ENCODE measurements around the gene RNF31. TPM values are rescaled to one million over a fixed set of nuclear protein-coding genes. Genes with fewer than 3 reads are reported as not detected.

Gene RNF31
- total and polyA plus RNA-seq, 2 of the 13 experiments (the other 11 are each of a cell fraction or from before 2014, with no cell fraction given), result 48.2 to 86.8 TPM

DNA sequence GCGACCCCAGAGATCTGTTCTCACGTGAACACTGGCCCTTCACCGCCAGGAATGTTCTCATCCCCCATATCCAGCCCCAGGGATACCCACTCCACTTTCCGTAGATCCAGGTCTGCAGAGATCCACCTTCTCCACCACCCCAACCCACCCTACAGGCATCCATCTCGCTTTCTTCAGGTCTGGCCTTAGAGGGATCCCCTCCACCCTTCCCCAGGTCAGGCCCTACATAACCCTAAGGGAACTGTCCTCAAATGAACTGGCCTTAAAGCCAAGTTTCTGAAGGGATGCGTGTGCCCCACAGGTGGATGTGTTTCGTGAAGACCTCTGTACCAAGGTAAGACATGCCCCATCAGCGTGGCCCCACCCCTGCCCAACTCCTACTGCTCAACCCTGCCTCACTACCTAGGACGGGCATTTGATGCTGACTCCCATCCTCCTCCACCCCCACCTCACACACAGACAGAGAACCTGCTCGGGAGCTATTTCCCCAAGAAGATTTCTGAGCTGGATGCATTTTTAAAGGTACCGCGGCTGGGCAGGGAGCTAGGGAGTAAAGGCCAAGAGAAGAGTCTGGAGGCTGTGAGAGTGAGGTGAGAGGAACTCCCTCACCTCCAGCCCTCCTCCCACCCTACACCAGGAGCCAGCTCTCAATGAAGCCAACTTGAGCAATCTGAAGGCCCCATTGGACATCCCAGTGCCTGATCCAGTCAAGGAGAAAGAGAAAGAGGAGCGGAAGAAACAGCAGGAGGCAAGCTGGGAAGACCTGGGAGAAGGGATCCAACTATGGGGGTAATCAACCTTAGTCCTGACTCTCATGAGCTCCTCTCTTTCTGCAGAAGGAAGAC lies 10.4 kb upstream of the RNF31 start (continued):
- TF ChIP-seq ARNT (IDR thresholded peaks at IDR 0.05), result no peak
- TF ChIP-seq ETV5 (CRISPR knock-in tag; IDR thresholded peaks at IDR 0.05; ENCODE audit: borderline replicate concordance), result peak; percentile 7; the same call in 1 of the 2 replicates
- TF ChIP-seq TAF15 (IDR thresholded peaks at IDR 0.05; ENCODE audit: low read depth, low read length, poor library complexity, severe bottlenecking), result no peak
- no peak for TF ChIP-seq TEAD2 (CRISPR knock-in tag; IDR thresholded peaks at IDR 0.05)
- TF ChIP-seq, protein P1, sequence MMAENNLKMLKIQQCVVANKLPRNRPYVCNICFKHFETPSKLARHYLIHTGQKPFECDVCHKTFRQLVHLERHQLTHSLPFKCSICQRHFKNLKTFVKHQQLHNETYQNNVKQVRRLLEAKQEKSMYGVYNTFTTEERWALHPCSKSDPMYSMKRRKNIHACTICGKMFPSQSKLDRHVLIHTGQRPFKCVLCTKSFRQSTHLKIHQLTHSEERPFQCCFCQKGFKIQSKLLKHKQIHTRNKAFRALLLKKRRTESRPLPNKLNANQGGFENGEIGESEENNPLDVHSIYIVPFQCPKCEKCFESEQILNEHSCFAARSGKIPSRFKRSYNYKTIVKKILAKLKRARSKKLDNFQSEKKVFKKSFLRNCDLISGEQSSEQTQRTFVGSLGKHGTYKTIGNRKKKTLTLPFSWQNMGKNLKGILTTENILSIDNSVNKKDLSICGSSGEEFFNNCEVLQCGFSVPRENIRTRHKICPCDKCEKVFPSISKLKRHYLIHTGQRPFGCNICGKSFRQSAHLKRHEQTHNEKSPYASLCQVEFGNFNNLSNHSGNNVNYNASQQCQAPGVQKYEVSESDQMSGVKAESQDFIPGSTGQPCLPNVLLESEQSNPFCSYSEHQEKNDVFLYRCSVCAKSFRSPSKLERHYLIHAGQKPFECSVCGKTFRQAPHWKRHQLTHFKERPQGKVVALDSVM (CRISPR knock-in tag; IDR thresholded peaks at IDR 0.05), result no peak
- TF ChIP-seq SIN3A (IDR thresholded peaks at IDR 0.05; ENCODE audit: borderline replicate concordance, low read depth, low read length), result no peak
- no peak for TF ChIP-seq ZNF777 (CRISPR knock-in tag; IDR thresholded peaks at IDR 0.05)
- no peak for TF ChIP-seq MYNN (CRISPR knock-in tag; IDR thresholded peaks at IDR 0.05; ENCODE audit: low read depth)
- no peak; the same call in 1 of the 2 replicates for TF ChIP-seq ETV6 (CRISPR knock-in tag; conservative IDR thresholded peaks at IDR 0.05)
- TF ChIP-seq RXRA (CRISPR knock-in tag; IDR thresholded peaks at IDR 0.05), result peak; percentile 19; the same call in 1 of the 2 replicates
- peak; percentile 84 for TF ChIP-seq PAF1 (CRISPR knock-in tag; IDR thresholded peaks at IDR 0.05)
- TF ChIP-seq, protein P2, sequence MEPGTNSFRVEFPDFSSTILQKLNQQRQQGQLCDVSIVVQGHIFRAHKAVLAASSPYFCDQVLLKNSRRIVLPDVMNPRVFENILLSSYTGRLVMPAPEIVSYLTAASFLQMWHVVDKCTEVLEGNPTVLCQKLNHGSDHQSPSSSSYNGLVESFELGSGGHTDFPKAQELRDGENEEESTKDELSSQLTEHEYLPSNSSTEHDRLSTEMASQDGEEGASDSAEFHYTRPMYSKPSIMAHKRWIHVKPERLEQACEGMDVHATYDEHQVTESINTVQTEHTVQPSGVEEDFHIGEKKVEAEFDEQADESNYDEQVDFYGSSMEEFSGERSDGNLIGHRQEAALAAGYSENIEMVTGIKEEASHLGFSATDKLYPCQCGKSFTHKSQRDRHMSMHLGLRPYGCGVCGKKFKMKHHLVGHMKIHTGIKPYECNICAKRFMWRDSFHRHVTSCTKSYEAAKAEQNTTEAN (CRISPR knock-in tag; conservative IDR thresholded peaks at IDR 0.05), result no peak
- TF ChIP-seq ZNF431 (CRISPR knock-in tag; IDR thresholded peaks at IDR 0.05; ENCODE audit: borderline replicate concordance, low read depth), result no peak
- no peak for TF ChIP-seq ZNF564 (CRISPR knock-in tag; IDR thresholded peaks at IDR 0.05)
- no peak for TF ChIP-seq ZC3H4 (CRISPR knock-in tag; IDR thresholded peaks at IDR 0.05; ENCODE audit: borderline replicate concordance)
- no peak for TF ChIP-seq TBX2 (CRISPR knock-in tag; IDR thresholded peaks at IDR 0.05; ENCODE audit: borderline replicate concordance)
- TF ChIP-seq, protein P3, sequence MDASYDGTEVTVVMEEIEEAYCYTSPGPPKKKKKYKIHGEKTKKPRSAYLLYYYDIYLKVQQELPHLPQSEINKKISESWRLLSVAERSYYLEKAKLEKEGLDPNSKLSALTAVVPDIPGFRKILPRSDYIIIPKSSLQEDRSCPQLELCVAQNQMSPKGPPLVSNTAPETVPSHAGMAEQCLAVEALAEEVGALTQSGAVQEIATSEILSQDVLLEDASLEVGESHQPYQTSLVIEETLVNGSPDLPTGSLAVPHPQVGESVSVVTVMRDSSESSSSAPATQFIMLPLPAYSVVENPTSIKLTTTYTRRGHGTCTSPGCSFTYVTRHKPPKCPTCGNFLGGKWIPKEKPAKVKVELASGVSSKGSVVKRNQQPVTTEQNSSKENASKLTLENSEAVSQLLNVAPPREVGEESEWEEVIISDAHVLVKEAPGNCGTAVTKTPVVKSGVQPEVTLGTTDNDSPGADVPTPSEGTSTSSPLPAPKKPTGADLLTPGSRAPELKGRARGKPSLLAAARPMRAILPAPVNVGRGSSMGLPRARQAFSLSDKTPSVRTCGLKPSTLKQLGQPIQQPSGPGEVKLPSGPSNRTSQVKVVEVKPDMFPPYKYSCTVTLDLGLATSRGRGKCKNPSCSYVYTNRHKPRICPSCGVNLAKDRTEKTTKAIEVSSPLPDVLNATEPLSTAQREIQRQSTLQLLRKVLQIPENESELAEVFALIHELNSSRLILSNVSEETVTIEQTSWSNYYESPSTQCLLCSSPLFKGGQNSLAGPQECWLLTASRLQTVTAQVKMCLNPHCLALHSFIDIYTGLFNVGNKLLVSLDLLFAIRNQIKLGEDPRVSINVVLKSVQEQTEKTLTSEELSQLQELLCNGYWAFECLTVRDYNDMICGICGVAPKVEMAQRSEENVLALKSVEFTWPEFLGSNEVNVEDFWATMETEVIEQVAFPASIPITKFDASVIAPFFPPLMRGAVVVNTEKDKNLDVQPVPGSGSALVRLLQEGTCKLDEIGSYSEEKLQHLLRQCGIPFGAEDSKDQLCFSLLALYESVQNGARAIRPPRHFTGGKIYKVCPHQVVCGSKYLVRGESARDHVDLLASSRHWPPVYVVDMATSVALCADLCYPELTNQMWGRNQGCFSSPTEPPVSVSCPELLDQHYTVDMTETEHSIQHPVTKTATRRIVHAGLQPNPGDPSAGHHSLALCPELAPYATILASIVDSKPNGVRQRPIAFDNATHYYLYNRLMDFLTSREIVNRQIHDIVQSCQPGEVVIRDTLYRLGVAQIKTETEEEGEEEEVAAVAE (CRISPR knock-in tag; IDR thresholded peaks at IDR 0.05; ENCODE audit: borderline replicate concordance), result peak; percentile 59; the same call in 1 of the 2 replicates
- TF ChIP-seq ZNF776 (CRISPR knock-in tag; IDR thresholded peaks at IDR 0.05), result peak; percentile 83
- no peak for TF ChIP-seq HNF4G (IDR thresholded peaks at IDR 0.05; ENCODE audit: borderline replicate concordance, low read depth, low read length)
- TF ChIP-seq HNF4G (CRISPR knock-in tag; IDR thresholded peaks at IDR 0.05; ENCODE audit: borderline replicate concordance, low read depth), result peak; percentile 17; the same call in 1 of the 2 replicates
- TF ChIP-seq ZNF709 (CRISPR knock-in tag; IDR thresholded peaks at IDR 0.05), result no peak
- no peak for TF ChIP-seq NAIF1 (CRISPR knock-in tag; IDR thresholded peaks at IDR 0.05; ENCODE audit: borderline replicate concordance)
- peak; percentile 47 for TF ChIP-seq TEAD3 (CRISPR knock-in tag; optimal IDR thresholded peaks at IDR 0.05; ENCODE audit: borderline replicate concordance)

Measured in HepG2 (cell line).